ENCODE measurements around the gene LIMCH1.

Gene LIMCH1

GRCh38 chr4:41509451-41509866 is 28.5 kb upstream of the LIMCH1 start:
- DNase-seq (ENCODE audit: low read depth, low spot score) = no peak
- no peaks in the 10 kb centered on the region for H3K9me3 ChIP-seq (ENCODE audit: low read depth, low read length)
- no peak overlapping the region for H3K27ac ChIP-seq
- H3K4me3 ChIP-seq = 0 out of 2 replicates have a peak overlapping the region, but pooled peaks have one; percentile 10
- H3K36me3 ChIP-seq (ENCODE audit: insufficient read depth, low read length) = no peaks in the 10 kb centered on the region
- no peak for TF ChIP-seq FOXP2 (optimal IDR thresholded peaks at IDR 0.05; ENCODE audit: control extremely low read depth, extremely low read length, insufficient read depth)
- no peak for TF ChIP-seq POLR2AphosphoS5 (IDR thresholded peaks at IDR 0.05; ENCODE audit: borderline replicate concordance, low read depth, low read length)
- no peak for TF ChIP-seq EZH2 (IDR thresholded peaks at IDR 0.05)
- H3K9ac ChIP-seq (ENCODE audit: insufficient read length) = no peak overlapping the region

- H3K9me3 ChIP-seq (ENCODE audit: low read depth, low read length) = no peaks in the 10 kb centered on the region
- TF ChIP-seq FOXP2 (optimal IDR thresholded peaks at IDR 0.05; ENCODE audit: control extremely low read depth, extremely low read length, insufficient read depth) = no peak
- no peak for TF ChIP-seq EZH2 (IDR thresholded peaks at IDR 0.05)
- TF ChIP-seq POLR2AphosphoS5 (IDR thresholded peaks at IDR 0.05; ENCODE audit: borderline replicate concordance, low read depth, low read length) = no peak
- no peak overlapping the region for H3K9ac ChIP-seq (ENCODE audit: insufficient read length)
- H3K27ac ChIP-seq = no peak overlapping the region
- no peak overlapping the region for H3K4me3 ChIP-seq
- no peak for DNase-seq (ENCODE audit: low read depth, low spot score)
- no peaks in the 10 kb centered on the region for H3K36me3 ChIP-seq (ENCODE audit: insufficient read depth, low read length)
Measured at GRCh38 chr4:41510179-41510578, 27.8 kb upstream of the LIMCH1 start.

- TF ChIP-seq EZH2 (IDR thresholded peaks at IDR 0.05) = no peak
- TF ChIP-seq FOXP2 (optimal IDR thresholded peaks at IDR 0.05; ENCODE audit: control extremely low read depth, extremely low read length, insufficient read depth) = no peak
- no peak for TF ChIP-seq POLR2AphosphoS5 (IDR thresholded peaks at IDR 0.05; ENCODE audit: borderline replicate concordance, low read depth, low read length)
- no peak overlapping the region for H3K9ac ChIP-seq (ENCODE audit: insufficient read length)
- H3K4me3 ChIP-seq = no peak overlapping the region
- no peak for DNase-seq (ENCODE audit: low read depth, low spot score)
- no peaks in the 10 kb centered on the region for H3K36me3 ChIP-seq (ENCODE audit: insufficient read depth, low read length)
- no peaks in the 10 kb centered on the region for H3K9me3 ChIP-seq (ENCODE audit: low read depth, low read length)
- no peak overlapping the region for H3K27ac ChIP-seq
Measured at GRCh38 chr4:41512136-41512535, 25.8 kb upstream of the LIMCH1 start.

DNA sequence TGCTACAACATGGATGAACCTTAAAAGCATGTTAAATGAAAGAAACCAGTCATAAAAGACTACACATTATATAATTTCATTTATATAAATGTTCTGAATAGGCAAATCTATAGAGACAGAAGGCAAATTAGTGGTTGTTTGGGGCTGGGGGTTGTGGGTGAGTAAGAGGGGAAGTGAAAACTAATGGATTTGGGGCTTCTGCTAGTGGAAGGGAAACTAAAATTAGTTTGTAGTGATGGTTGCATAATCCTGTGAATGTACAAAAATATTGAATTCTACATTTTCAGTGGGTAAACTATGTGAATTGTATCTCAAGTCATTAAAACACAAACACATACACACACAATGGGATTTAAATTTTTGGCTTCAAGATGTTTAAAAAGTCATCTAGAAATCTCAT is 25.4 kb upstream of the LIMCH1 start:
- DNase-seq (ENCODE audit: low read depth, low spot score) = no peak
- H3K27ac ChIP-seq = no peak overlapping the region
- no peaks in the 10 kb centered on the region for H3K9me3 ChIP-seq (ENCODE audit: low read depth, low read length)
- no peak overlapping the region for H3K4me3 ChIP-seq
- TF ChIP-seq POLR2AphosphoS5 (IDR thresholded peaks at IDR 0.05; ENCODE audit: borderline replicate concordance, low read depth, low read length) = no peak
- TF ChIP-seq EZH2 (IDR thresholded peaks at IDR 0.05) = no peak
- no peak for TF ChIP-seq FOXP2 (optimal IDR thresholded peaks at IDR 0.05; ENCODE audit: control extremely low read depth, extremely low read length, insufficient read depth)
- no peak overlapping the region for H3K9ac ChIP-seq (ENCODE audit: insufficient read length)
- no peaks in the 10 kb centered on the region for H3K36me3 ChIP-seq (ENCODE audit: insufficient read depth, low read length)

- TF ChIP-seq FOXP2 (optimal IDR thresholded peaks at IDR 0.05; ENCODE audit: control extremely low read depth, extremely low read length, insufficient read depth) (no peak), EZH2 (IDR thresholded peaks at IDR 0.05) (no peak)
- no peaks in the 10 kb centered on the region for H3K36me3 ChIP-seq (ENCODE audit: insufficient read depth, low read length)
- no peaks in the 10 kb centered on the region for H3K9me3 ChIP-seq (ENCODE audit: low read depth, low read length)
- no peak overlapping the region for H3K4me3 ChIP-seq
- H3K27ac ChIP-seq = no peak overlapping the region
- DNase-seq (ENCODE audit: low read depth, low spot score) = no peak
- no peak overlapping the region for H3K9ac ChIP-seq (ENCODE audit: insufficient read length)
Measured at GRCh38 chr4:41514169-41514568, 23.8 kb upstream of the LIMCH1 start.

- no peak overlapping the region for H3K27ac ChIP-seq
Measured at GRCh38 chr4:41514766-41515481, 23.0 kb upstream of the LIMCH1 start.

DNA sequence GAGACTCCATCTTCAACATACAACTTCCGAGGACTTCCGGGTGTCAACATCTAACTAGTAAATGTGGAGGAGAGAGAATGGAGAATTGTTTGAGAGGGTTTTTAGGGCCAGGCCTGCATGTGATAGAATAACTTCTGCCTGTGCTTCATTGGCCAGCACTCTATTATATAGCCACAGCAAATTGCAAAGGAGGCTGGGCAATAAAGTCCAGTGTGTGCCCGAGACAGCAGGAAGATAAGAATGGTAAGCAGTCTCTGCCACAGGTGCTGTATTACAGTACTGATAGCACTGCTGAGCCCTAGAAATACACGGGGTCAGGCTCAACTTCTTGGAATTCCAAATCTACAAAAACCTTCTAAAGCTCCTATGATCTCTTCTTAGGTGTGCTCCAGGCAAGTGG is 20.8 kb upstream of the LIMCH1 start:
- Histone ChIP-seq H3K36me3 (ENCODE audit: insufficient read depth, low read length) (no peaks in the 10 kb centered on the region), H3K27ac (no peak overlapping the region), H3K4me3 (no peak overlapping the region), H3K9ac (ENCODE audit: insufficient read length) (no peak overlapping the region), H3K9me3 (ENCODE audit: low read depth, low read length) (no peaks in the 10 kb centered on the region)
- no peak for TF ChIP-seq EZH2 (IDR thresholded peaks at IDR 0.05)
- TF ChIP-seq POLR2AphosphoS5 (IDR thresholded peaks at IDR 0.05; ENCODE audit: borderline replicate concordance, low read depth, low read length) = no peak
- no peak for TF ChIP-seq FOXP2 (optimal IDR thresholded peaks at IDR 0.05; ENCODE audit: control extremely low read depth, extremely low read length, insufficient read depth)
- DNase-seq (ENCODE audit: low read depth, low spot score) = no peak

More at GRCh38 chr4:41514766-41515481, 23.0 kb upstream of the LIMCH1 start:
- Histone ChIP-seq H3K9ac (ENCODE audit: insufficient read length) (no peak overlapping the region), H3K4me3 (no peak overlapping the region), H3K9me3 (ENCODE audit: low read depth, low read length) (no peaks in the 10 kb centered on the region), H3K36me3 (ENCODE audit: insufficient read depth, low read length) (no peaks in the 10 kb centered on the region)
- DNase-seq (ENCODE audit: low read depth, low spot score) = no peak
- TF ChIP-seq EZH2 (IDR thresholded peaks at IDR 0.05) (no peak), FOXP2 (optimal IDR thresholded peaks at IDR 0.05; ENCODE audit: control extremely low read depth, extremely low read length, insufficient read depth) (no peak), POLR2AphosphoS5 (IDR thresholded peaks at IDR 0.05; ENCODE audit: borderline replicate concordance, low read depth, low read length) (no peak)

DNA sequence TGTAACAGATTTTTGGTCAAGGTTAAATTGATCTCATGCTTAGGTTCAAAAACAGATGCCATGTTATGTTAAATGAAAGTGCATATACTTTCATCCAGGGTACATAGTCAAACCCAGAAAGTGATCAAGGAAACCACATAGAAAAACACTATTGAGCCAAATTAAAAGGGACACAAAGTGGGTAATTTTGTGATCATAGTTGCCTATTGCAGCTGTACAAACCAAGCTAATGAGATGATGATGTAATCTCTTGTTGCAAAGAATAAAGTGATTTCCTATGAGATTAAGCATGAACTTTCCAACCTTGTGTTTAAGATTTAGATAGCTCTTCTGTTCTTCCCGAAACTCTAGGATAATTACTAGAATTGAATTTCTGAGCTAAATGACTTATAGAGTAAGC is 20.2 kb upstream of the LIMCH1 start:
- no peaks in the 10 kb centered on the region for H3K36me3 ChIP-seq (ENCODE audit: insufficient read depth, low read length)
- no peaks in the 10 kb centered on the region for H3K9me3 ChIP-seq (ENCODE audit: low read depth, low read length)
- TF ChIP-seq POLR2AphosphoS5 (IDR thresholded peaks at IDR 0.05; ENCODE audit: borderline replicate concordance, low read depth, low read length) (no peak), FOXP2 (optimal IDR thresholded peaks at IDR 0.05; ENCODE audit: control extremely low read depth, extremely low read length, insufficient read depth) (no peak), EZH2 (IDR thresholded peaks at IDR 0.05) (no peak)
- H3K4me3 ChIP-seq = no peak overlapping the region
- no peak overlapping the region for H3K9ac ChIP-seq (ENCODE audit: insufficient read length)
- H3K27ac ChIP-seq = no peak overlapping the region
- no peak for DNase-seq (ENCODE audit: low read depth, low spot score)

DNA sequence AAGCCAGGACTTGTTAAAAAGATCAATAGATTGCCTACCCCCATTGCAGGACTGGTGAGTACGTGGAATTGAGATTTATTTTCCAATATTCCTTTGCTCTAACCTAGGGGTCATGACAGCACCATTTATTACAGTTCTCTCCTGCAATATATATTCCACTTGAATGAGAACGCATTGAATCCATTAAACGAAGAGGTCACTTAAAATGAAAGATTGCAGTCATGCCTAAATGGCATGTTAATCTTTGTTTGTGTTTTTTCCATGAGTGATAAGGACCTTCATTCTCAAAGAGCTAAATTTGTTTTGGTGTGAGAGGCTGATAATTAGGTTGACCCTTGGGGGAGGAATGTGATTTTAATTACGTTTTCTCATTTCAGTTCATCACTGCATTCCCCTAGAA is 13.5 kb upstream of the LIMCH1 start:
- DNase-seq (ENCODE audit: low read depth, low spot score) = no peak
- Histone ChIP-seq H3K9me3 (ENCODE audit: low read depth, low read length) (no peaks in the 10 kb centered on the region), H3K9ac (ENCODE audit: insufficient read length) (no peak overlapping the region)

More for the DNA sequence above, 13.5 kb upstream of the LIMCH1 start:
- H3K36me3 ChIP-seq (ENCODE audit: insufficient read depth, low read length) = no peaks in the 10 kb centered on the region
- TF ChIP-seq FOXP2 (optimal IDR thresholded peaks at IDR 0.05; ENCODE audit: control extremely low read depth, extremely low read length, insufficient read depth) = no peak
- TF ChIP-seq POLR2AphosphoS5 (IDR thresholded peaks at IDR 0.05; ENCODE audit: borderline replicate concordance, low read depth, low read length) = no peak
- no peak for TF ChIP-seq EZH2 (IDR thresholded peaks at IDR 0.05)
- H3K4me3 ChIP-seq = no peak overlapping the region
- H3K27ac ChIP-seq = no peak overlapping the region
